Calu3 (cell line): ENCODE results near the gene JAKMIP2. TPM values are rescaled to one million over a fixed set of nuclear protein-coding genes. Genes with fewer than 3 reads are reported as not detected.

Source experiments
- BruUV-seq: library from RNA; stranded (reverse); fragments of 400-500 nt; replicated peaks from 2 replicates; lab custom pipeline; 2021; lab: Mats Ljungman, UMichigan
- CTCF ChIA-PET: fragments of 300-600 bp; sonication (Branson Sonifier 250); formaldehyde crosslinking; loops from one replicate; lab custom pipeline; 2022; ENCODE audit warnings: antibody characterized with exemption; lab: Charles Lee
- DNase-seq: peaks from one replicate; pipeline ENCODE4 v3.0.0; 2022
- H3K27ac Mint-ChIP-seq: one replicate; pipeline ENCODE4 v1.8.0; 2022; ENCODE audit warnings: mixed read lengths; ENCODE audit not compliant: unreplicated experiment
- H3K27me3 Mint-ChIP-seq: one replicate; pipeline ENCODE4 v1.8.0; 2022; ENCODE audit warnings: mixed read lengths; ENCODE audit not compliant: unreplicated experiment
- H3K36me3 Mint-ChIP-seq: one replicate; pipeline ENCODE4 v1.8.0; 2022; ENCODE audit warnings: mild to moderate bottlenecking, moderate library complexity, mixed read lengths; ENCODE audit not compliant: insufficient read depth, unreplicated experiment
- H3K4me1 Mint-ChIP-seq: one replicate; pipeline ENCODE4 v1.8.0; 2022; ENCODE audit warnings: mild to moderate bottlenecking, low read depth, mixed read lengths; ENCODE audit not compliant: unreplicated experiment
- H3K4me3 Mint-ChIP-seq: one replicate; pipeline ENCODE4 v1.8.0; 2022; ENCODE audit warnings: mild to moderate bottlenecking, low read depth, moderate library complexity, mixed read lengths; ENCODE audit not compliant: unreplicated experiment
- H3K9me3 Mint-ChIP-seq: one replicate; pipeline ENCODE4 v1.8.0; 2022; ENCODE audit warnings: low read depth, mixed read lengths; ENCODE audit not compliant: unreplicated experiment
- CTCF ChIP-seq: fragments of 200-600 bp; IDR thresholded peaks from one replicate; pipeline ENCODE4 v1.8.0; 2022; ENCODE audit warnings: antibody characterized with exemption; ENCODE audit not compliant: unreplicated experiment
- intact Hi-C: fragments of 100-400 bp; cut with micrococcal nuclease; formaldehyde crosslinking; loops from one replicate; pipeline ENCODE4 v1.10.0; 2022; ENCODE audit not compliant: unreplicated experiment
- total RNA-seq: library from RNA; stranded (reverse); gene quantifications from 2 replicates; pipeline ENCODE4 v1.2.3, GENCODE V29; 2022

Gene JAKMIP2
- total RNA-seq, 1 experiment from 2014 or later = not detected

GRCh38 chr5:147713550-147714295, 68.8 kb downstream of the JAKMIP2 start:
- no peak for TF ChIP-seq CTCF
- no peak for DNase-seq
- Mint-ChIP-seq H3K27ac (no peak overlapping the region), H3K4me3 (no peak overlapping the region), H3K27me3 (no peaks in the 10 kb centered on the region), H3K4me1 (no peaks in the 10 kb centered on the region), H3K9me3 (no peaks in the 10 kb centered on the region), H3K36me3 (no peaks in the 10 kb centered on the region)
- CTCF ChIA-PET = no interaction called here
- intact Hi-C loops = no loop called here
- BruUV-seq = no TSS peak

GRCh38 chr5:147712598-147712997, 69.9 kb downstream of the JAKMIP2 start:
- intact Hi-C loops = no loop called here
- Mint-ChIP-seq H3K27ac (no peak overlapping the region), H3K9me3 (no peaks in the 10 kb centered on the region), H3K27me3 (no peaks in the 10 kb centered on the region), H3K4me3 (no peak overlapping the region), H3K4me1 (no peaks in the 10 kb centered on the region), H3K36me3 (no peaks in the 10 kb centered on the region)
- no peak for TF ChIP-seq CTCF
- no peak for DNase-seq
- CTCF ChIA-PET = no interaction called here
- no TSS peak for BruUV-seq

GRCh38 chr5:147712019-147712418, 70.5 kb downstream of the JAKMIP2 start:
- no peak for TF ChIP-seq CTCF
- no peak overlapping the region for H3K4me3 Mint-ChIP-seq
- no TSS peak for BruUV-seq
- H3K4me1 Mint-ChIP-seq = no peaks in the 10 kb centered on the region
- CTCF ChIA-PET = no interaction called here
- H3K36me3 Mint-ChIP-seq = no peaks in the 10 kb centered on the region
- H3K27ac Mint-ChIP-seq = no peak overlapping the region
- no peak for DNase-seq
- intact Hi-C loops = no loop called here
- no peaks in the 10 kb centered on the region for H3K9me3 Mint-ChIP-seq
- H3K27me3 Mint-ChIP-seq = no peaks in the 10 kb centered on the region

GRCh38 chr5:147711019-147711418, 71.5 kb downstream of the JAKMIP2 start:
- no peak overlapping the region for H3K27ac Mint-ChIP-seq
- TF ChIP-seq CTCF = no peak
- intact Hi-C loops = no loop called here
- no peaks in the 10 kb centered on the region for H3K27me3 Mint-ChIP-seq
- H3K4me1 Mint-ChIP-seq = no peaks in the 10 kb centered on the region
- CTCF ChIA-PET = no interaction called here
- no peak overlapping the region for H3K4me3 Mint-ChIP-seq
- no peaks in the 10 kb centered on the region for H3K36me3 Mint-ChIP-seq
- BruUV-seq = no TSS peak
- DNase-seq = no peak
- H3K9me3 Mint-ChIP-seq = no peaks in the 10 kb centered on the region
